Stimulated activated CD4-positive, alpha-beta T cell treated with anti-CD3 and anti-CD28 coated beads, Interleukin-4, amount 100 ng/mL, for 24 hours (primary cell): ENCODE results near the gene NRXN2.
A peak's percentile ranks its signal among the peaks of the same experiment; 100 is the strongest.

Experiments
- DNase-seq: peaks from one replicate; pipeline ENCODE4 v3.0.0-alpha.2; 2020

Gene NRXN2

DNA sequence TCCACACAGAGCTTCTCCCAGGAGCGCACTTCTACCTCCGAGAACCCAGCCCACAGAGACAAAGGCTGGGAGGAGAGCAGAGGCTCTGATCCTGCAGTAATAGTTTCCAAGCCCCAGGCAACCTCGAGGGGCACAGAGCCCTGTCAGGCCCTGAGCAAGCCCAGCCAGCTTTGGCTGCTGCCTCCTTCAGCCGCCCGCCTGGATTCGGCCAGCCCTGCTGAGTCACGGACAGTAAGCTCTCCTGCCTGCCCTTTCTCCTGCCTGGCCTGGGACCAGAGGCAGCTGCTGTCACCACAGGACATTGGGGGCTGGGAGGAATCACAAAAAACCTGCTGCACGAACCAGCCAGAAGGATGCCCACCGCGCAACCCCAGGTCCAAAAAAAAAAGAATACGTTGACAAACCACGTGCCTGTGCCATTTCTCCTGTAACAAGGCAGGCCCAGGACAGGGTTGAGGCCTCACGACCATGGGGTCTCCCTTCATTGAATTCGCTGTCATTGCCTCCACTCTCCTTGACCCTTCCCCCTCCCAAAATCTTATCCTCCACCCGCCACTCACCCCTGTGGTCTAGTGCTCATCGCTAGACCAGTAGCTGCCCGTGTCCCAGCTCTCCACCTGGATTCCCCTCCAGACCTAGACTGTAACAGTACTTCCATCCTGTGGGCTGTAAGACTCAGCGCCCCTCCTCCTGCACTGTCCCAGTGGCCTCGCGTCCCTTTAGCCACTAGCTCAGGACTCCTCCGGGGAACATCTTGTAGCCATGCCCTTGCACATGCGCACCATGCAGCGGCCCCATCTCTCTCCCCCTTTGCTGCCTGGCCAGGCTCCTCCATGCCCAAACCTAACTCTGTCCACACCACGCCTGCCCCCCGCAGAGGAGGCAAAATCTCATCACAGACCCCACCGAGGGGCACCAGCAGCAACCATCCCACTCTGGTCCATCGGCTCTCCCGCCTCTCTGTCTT lies 139.4 kb downstream of the NRXN2 start:
- no peak for DNase-seq

DNA sequence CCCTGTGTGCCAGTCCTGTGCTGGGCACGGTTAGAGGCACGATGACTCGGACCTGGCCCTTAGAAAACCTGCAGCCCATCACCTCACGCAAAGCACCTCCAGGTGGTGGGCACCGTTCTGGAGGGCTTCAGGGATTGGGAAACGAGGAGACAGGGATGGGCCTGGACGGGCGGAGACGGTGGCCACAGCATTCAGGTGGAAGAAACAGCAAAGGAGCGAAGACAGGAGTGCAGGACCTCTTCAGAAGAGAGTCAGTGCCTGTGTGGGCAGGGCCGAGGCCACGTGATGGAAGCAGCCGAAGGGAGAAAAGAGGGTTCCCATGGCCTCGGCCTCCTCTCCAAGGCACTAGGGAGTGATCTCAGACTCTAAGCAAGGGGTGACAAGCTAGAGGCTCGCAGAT lies 140.1 kb downstream of the NRXN2 start:
- no peak for DNase-seq

DNA sequence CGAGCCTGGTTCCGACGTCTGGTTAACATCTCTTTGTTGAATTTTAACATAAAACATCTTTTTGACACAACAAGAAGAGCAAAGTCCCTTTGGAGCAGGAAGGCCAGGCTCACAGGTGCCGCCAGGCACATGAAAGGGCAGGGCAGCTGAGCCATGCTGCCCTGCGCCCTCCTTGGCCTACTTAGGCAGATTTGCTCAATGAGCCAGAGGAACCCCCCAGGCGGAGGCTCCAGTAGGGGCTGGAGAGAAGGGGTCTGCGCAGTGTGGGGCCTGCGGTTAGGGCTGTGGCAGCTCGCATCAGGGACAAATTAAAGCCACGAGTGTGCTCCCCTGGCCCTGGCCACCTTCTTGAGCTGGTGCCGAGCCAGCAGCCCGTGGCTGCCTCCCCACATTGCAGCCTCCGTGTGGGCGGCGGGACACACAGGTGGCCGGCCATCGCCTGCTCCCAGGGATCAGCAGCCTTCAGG lies 141.9 kb downstream of the NRXN2 start:
- DNase-seq: no peak

DNA sequence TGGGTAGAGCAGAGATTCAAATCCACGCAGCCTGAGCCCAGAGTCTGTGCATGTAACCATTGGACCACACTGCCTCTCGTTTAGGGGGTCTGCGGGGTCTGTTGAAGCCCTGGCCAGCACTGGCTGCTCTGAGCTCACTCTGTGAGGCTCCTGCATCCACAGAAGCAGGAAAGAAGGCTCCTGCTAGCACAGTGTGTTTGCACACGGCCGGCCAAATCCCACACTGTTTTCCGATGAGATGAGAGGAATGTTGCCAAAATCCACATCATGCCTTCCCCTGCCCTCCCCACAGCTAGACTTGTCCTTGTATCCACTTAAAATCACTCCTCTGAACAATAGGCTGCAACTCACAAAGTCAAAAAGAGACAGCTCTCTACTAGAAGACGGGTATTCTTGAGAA lies 142.6 kb downstream of the NRXN2 start:
- no peak for DNase-seq

DNA sequence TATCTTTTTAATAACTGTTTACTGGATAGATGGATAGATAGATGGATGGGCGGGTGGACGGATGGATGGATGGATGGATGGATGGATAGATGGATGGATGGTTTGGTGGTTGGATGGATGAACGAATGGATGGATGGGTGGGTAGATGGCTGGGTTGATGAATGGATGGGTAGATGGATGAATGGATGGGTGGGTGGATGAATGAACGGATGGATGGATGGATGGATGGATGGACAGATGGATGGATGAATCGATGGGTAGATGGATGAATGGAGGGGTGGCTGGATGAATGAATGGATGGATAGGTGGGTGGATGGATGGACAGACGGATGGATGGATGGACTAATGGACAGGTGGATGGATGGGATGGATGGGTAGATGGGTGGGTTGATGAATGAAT lies 145.8 kb downstream of the NRXN2 start:
- DNase-seq: no peak

DNA sequence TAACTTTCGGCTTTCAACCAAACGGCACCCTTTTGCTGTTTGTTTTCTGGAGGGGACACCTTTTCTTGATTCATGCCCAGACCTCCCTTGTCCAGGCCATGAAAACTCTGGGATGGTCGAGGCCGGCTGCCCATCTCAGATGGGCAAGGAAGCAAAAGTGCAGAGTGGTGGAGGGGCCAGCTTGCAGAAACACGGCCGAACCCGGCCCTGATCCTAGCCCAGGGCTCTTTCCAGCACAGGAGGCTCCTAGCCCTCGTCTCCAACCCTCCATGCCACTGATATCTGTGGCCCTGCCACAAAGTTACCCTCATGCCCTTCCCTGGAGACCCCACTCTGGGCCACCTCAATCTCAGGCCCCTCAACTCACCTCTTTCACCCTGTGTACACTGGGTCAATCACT lies 150.9 kb downstream of the NRXN2 start:
- DNase-seq: no peak

DNA sequence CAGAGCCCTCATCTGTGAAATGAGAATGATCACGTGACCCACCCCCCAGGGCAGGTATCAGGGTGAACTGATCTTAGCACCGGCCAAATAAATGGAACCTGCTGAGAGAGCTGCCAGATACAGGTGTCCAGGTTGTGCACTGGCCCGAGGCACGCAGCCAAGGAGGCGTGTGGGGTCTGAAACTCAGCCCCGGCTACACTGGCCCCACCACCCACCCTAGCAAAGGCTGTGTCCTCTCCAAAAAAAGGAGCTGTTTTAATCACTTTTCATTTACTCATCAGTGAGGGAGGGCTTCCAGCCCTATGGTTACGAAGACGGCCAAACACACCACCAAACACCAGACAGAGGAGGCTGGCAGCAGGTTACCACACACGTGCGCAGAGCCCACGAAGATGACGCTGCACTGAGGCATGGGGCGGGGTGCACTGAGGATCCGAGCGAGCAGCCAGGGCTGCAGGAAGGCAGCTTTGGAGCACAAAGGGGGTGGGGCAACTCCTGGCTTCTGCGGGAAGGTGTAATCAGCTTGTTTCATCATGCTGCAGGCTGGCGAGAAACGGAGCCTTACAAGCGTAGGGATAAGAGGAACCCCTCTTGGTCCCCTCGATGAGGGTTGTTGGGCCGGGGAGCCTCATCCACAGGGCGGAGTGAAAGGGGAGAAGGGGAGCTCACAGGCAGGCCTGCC lies 151.4 kb downstream of the NRXN2 start:
- no peak for DNase-seq

DNA sequence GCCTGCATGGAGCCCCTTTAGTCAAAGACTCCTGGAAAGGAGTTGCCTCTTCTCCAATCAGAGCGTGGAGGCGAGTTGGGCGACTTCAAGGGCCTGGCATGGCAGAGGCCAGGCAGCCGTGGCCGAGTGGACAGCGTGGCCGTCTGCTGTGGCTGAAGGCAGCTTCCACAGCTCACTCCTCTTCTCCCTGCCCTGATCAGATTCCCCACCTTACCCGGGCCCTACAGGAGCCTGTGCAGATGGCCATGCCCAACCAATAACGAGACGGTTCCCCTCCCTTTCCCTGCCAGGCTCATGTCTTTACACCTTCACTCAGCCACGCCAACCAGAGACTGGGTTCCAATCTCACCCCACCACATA lies 152.0 kb downstream of the NRXN2 start:
- DNase-seq: no peak

DNA sequence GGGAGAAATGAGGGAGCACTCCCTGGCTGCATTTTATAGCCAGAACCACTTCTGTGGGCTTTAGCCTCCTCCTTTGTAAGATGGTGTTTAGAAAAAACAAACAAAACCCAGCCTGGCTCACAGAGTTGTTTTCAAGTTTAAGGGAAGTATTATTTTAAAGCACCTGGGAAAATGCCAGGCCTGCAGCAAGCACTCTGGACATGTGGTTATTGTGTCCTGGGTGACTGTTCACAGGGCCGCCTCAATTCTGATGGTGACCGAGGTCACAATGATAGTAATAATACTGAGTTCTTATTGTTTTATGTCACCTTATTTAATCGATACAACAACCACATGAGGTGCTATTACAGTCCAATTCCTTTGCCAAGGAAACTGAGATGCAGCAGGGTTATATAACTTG lies 152.7 kb downstream of the NRXN2 start:
- DNase-seq: no peak

DNA sequence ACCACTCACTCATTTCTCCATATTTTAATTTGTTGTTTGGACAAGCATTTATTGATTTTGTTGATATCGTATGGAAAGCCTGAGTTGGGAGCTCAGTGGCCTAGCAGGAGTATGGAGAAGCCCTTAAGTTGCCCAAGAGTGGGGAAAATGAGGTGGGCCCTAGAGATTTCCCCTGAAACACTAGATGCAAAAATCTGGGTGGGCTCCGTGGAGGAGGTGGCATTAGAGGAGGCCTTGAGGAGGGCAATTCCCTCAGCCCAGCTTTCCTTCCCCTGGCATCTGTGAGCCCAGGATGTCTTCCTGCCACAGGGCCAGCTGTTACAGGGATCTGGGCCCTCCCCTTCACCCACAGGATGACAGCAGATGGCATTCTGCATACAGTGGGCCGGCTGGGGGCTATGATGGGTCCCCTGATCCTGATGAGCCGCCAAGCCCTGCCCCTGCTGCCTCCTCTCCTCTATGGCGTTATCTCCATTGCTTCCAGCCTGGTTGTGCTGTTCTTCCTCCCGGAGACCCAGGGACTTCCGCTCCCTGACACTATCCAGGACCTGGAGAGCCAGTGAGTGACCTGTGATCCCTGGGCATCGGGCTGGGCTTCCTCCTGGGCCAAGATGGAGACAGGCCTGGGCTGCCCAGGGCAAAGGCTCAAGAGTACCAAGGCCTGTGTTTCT lies 153.6 kb downstream of the NRXN2 start:
- DNase-seq: no peak

DNA sequence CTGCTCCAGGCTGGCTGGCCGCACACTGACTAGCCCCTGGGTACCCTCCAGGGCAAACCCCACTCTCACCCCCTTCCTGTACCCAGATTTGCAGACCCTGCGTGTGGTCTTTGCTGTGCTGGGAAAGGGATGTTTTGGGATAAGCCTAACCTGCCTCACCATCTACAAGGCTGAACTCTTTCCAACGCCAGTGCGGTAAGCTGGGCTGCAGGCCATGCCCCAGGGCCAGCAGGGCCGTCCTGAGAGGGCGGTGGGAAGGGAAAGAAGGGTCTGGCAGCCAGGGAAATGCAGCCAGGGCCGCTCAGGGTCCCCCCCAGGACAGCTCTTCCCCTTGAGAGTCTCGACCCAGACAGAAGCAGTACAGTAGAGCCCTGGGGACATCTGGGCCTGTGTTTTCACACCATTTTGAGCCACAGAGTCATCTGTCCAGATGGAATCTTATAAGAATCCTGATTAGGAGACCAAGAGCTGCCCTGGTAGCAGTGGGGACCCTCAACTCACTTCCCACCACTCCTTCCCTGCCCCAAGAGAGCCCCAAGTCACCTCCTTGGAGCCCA lies 154.3 kb downstream of the NRXN2 start:
- DNase-seq: no peak

DNA sequence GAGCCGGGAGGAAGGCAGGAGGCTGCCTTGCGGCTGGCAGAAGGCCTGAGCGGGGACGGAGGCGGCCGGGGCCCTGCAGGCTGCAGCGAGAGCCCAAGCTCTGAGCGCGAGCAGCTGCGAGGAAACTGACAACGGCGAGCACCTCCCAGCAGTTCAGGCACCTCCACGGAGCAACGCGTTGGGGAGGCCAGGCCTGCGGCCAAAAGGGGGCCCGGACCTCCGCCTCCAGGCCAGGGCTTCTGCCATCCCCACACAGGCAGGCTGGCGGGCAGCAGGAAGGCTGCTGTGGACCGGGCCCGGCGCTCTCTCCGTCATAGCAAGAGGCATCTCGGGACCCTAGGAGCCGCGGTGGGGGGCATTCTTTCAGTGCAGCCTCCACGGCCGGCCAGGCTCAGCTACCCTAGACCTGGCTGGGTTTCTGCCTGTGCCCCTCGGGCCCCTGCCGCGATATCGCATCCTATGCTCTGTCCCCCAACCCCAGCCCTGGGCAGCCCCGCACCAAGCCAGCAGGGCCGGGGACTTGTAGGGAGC lies 154.9 kb downstream of the NRXN2 start:
- DNase-seq: no peak

DNA sequence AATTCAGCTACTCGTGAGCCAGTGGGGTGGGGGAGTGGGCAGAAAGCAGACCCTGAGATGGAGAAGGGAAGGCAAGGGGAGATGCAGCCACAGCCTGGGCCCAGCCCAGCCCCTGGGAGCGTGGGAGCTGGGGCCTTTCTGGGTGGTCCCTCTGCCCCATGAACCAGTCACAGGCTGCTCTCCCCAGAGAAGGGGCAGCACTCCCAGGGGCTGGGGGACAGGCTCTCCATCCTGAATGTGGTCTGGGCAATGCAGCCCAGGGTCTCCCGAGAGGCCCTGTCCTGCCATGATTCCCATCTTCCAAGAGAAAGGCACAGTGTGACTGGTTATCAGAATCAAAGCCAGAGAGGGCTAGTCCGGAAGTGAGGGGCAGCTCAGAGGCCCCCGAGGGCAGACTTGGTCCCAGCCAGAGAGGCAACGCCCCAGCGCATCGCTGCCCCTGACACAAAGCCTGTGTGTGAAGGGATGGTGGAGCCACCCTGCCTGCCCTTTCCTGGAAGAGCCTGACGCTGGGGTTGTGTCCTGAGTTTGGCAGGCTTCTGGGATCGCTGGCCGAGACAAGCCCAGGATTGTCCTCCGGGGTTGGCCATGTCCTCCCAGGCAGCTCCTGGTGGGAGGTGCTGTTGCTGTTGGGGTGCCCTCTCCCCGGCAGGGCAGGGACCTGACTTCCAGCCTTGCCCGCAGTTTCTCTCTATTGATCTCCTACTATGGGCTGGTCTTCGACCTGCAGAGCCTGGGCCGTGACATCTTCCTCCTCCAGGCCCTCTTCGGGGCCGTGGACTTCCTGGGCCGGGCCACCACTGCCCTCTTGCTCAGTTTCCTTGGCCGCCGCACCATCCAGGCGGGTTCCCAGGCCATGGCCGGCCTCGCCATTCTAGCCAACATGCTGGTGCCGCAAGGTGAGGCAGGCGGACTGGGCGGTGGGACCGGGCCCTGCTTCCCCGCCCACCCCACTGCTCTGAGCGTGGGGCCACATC lies 155.8 kb downstream of the NRXN2 start:
- DNase-seq: no peak

DNA sequence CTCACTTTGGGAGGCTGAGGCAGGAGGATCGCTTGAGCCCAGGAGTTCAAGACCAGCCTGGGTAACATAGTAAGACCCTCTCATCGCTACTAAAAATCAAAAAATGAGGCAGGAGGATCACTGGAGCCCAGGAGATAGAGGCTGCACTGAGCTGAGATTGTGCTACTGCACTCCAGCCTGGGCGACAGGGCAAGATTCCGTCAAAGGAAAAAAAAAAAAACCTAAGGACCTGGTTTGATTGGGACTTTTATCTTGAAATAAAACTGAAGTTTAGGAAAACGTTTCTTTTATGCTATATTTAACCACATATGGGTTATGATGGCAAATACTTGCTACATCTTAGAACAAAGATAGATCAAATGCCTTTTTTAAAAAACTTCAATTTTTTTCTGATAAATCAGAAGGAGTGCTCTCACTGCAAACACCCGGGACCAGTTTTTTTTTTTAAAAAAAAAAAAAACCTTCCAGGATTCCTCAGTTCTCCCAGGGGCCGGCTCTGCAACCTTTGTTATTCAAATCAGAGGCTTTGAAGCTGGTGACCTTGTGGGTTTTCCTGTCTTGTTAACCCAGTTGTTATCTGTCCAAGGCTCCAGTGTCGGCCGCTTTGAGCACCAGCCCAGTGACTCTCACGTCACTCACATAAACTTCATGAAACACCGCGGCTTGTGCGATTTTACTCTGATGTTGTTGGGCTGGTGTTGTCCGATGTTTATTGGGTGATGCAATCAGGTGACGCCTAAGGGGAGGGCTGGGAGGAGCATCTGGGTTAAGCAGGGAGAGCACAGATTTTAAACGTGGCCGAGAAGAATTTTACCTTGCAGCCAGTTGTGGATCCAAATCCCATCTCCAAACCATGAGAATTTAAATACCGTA lies 156.7 kb downstream of the NRXN2 start:
- peak; percentile 33 for DNase-seq

DNA sequence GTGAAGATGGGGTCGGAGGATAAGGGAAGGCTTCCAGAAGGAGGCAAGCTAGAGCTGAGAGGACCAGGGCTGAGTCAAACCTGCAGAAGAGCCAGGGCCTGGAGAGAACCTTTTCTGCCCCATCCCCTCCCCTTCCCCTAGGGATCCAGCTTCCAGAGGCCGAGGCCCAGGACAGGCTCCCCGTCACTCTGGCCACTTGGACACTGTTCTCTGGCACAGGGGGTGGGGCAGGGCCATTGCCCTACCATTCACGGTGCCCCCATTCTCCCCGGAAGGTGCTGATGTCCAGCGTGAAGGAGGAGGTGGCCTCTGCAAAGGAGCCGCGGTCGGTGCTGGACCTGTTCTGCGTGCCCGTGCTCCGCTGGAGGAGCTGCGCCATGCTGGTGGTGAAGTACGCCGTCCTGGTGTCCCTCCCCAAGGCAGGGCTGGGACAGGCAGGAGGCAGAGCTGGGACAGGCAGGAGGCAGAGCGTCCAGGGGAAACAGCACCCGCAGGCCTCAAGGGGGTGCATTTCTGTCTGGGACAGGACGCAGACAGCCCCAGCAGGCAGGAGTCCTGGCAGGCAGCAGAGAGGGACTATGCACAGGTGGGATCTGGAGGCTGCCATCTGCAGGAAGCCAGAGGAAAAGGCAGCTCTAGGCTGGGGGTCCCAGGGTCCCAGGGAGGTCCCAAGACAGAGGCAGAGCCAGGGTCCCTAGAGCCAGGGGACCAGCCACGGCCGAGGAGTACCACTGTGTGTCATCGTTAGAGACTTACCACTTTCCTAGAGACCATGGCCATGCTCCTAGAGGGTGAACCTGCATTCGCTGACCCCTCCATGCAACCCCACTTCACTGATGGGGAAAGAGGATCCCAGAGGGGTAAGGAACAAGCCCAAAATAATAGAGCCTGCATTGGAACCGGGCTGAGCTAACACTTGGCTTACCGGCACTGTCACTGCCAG lies 157.8 kb downstream of the NRXN2 start:
- DNase-seq: no peak

DNA sequence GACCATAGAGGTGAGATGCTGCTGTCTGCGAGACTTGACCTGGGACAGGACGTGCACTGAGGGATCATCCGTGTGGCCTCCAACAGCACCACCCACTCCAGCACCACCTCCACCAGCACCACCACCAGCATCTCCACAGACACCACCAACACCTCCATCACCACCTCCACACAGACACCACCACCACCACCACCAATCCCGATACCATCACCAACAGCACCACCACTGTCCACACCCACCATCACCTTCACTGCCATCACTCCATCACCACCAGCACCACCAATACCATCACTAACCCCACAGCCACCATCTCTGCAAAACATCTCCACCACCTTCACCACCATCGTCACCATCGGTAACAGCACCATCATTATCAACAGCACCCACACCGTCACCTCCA lies 158.6 kb downstream of the NRXN2 start:
- no peak for DNase-seq

DNA sequence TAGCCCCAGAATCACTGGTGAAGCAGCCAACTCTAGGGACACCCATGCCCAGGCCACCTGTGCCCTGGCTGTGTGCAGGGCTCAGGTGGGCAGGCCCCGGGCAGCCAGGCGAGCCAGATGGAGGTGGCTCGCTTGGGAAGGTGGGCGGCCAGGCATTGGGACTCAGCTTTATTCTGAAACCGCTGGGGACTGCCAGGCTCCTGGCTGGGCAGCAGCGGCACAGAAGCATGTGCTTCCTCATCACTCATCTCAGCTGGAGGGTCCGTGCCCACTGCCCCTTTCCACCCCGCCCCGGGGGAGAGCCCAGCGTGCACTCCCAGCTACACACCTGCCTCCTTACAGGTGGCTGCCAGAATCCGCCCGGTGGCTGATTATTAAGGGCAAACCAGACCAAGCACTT lies 159.0 kb downstream of the NRXN2 start:
- no peak for DNase-seq

DNA sequence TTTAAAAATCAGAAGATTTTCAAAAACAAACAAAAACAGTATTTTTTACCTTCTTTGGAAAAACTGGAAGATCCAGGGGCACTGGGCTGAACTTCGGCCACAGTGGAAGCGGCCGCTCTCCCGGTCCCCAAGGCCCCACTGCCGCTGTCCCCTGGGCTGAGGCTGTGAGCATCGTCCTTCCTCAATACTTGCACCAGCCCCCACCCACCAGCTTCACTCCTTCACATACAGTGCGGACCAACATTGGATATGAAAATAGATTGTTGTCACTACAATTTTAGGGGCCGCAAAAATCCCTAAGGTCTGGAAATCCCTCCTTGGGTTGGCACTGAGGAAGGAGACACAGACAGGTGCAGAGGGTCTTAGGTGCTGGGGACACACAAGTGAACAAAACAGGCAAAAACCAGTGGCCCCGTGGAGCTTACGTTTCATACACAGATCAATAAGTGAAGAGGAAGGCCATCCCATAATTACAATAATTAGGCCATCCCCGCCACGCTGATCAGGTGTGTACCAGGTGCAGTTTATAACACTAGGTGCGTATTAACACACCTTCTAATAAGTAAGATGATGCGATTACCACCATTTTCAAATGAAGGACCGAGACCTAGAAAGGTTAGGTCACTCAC lies 160.2 kb downstream of the NRXN2 start:
- DNase-seq: no peak
